Stimulated activated CD4-positive, alpha-beta T cell treated with anti-CD3 and anti-CD28 coated beads, Interleukin-4, amount 100 ng/mL, for 48 hours (primary cell): ENCODE measurements around the gene CCNE1.
"Not testable (repeated sequence)": the region's sequence is repeated elsewhere in the genome, so short reads cannot be mapped to it uniquely, and the experiment has no call there.

Source experiments
- DNase-seq, 2 donors: peaks; one replicate each; pipeline ENCODE4 v3.0.0-alpha.2; 2020; ENCODE audit warnings: low read depth in 2 of 2

The CCNE1 gene

GRCh38 chr19:29787281-29787680 lies 24.5 kb upstream of the CCNE1 start:
- no peak for DNase-seq

GRCh38 chr19:29789007-29789406 lies 22.8 kb upstream of the CCNE1 start:
- DNase-seq = no peak

GRCh38 chr19:29793116-29793727 lies 18.6 kb upstream of the CCNE1 start:
- no peak for DNase-seq

DNA sequence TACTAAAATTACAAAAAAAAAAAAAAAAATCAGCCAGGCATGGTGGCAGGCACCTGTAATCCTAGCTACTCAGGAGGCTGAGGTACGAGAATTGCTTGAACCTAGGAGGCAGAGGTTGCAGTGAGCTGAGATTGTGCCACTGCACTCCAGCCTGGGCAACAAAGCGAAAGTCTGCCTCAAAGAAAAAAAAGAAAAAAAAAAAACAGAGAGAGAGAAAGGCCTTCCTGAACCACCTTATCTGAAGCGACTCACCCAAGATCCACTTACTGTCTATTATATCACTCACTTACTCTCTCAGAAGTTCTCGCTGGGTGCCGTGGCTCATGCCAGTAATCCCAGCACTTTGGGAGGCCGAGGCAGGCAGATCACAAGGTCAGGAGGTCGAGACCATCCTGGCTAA lies 17.3 kb upstream of the CCNE1 start:
- not testable (repeated sequence) for DNase-seq

DNA sequence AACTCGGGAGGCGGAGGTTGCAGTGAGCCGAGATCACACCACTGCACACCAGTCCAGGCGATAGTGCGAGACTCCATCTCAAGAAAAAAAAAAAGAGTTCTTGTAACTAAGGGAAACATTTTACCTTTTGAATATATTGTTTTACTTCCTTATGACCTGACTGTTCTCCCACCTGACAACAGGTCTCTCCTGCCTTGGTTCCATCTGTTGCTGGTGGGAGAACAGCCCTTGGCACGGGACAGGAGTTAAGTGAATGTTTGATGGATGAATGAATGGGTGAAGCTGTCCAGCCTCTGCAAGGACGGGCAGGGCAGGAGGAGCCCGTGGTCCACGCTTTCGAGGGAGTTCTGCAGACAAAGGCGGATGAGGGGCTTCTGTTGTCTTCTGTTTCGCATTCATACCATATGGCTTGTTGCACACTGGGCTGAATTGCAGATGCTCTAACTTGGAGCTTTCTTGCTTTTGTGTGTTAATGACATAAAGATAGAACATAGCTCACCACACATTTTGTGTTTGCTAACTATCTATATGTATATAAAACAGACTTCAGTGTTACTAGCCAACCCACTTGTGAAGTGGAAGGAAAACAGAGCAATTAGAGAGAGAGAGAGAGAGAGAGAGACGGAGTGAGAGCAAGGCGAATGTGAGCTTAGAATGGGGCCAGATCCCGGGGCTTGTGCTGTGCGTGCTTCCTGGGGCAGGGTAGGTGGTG lies 16.2 kb upstream of the CCNE1 start:
- DNase-seq = no peak

- DNase-seq = no peak
These were observed 15.6 kb upstream of the CCNE1 start for GRCh38 chr19:29796173-29796573.

DNA sequence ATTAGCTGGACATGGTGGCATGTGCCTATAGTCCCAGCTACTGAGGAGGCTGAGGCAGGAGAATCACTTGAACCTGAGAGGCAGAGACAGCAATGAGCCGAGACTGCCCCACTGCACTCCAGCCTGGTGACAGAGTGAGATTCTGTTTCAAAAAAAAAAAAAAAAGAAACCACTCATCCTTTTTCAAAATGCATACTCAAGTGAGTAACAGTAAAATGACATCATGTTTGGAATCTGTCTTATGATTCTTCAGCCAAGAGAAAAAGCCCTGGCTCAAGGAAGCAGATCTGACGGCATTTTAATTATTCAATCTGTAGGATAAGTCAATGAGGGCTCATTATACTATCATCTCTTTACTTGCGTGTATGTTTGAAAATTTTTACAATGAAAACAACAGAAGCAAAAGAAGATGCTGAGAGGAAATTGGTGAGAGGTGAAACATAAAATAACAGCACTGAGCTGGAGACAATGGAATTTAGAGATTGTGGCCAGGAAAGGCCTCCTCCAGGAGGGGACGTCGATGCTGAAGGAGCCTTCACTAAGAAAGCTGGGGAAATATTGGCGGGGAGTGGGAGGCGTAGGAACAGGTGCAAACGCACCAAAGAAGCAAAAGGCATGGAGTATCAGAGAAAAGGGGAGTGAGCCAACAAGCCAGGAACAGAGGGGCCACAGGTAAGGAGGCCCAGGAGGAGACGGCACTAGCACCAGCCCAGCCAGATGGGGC lies 12.9 kb upstream of the CCNE1 start:
- DNase-seq = no peak

DNA sequence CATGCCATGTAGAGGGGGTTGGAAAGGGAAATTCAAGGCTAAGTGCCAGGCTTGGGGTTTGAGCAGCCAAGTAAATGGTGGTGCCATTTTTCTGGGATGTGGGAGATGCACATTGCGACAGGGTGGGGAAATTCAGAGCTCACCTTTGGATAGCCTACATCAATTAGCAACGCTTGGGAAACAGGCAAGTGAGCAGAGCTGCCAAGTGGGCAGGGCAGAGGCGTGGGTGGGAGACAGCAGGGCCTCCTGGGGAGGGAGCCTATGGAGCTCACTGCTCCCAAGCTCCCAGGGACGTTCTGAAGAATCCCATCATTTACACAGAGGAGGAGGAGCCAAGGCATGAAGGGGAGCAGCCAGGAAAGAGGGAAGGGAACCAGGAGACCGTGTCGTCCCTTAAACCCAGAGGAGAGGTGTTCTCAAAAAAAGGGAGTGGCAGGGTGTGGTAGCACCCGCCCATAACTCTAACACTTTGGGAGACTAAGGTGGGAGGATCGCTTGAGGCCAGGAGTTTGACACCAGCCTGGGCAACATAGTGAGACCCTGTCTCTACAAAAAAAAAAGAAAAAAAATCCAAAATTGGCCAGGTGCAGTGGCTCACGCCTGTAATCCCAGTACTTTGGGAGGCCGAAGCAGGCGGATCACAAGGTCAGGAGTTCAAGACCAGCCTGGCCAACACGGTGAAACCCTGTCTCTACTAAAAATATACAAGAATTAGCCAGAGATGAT lies 11.5 kb upstream of the CCNE1 start:
- no peak for DNase-seq

- not testable (repeated sequence) for DNase-seq
These were observed 7.8 kb upstream of the CCNE1 start for GRCh38 chr19:29803951-29804350.

DNA sequence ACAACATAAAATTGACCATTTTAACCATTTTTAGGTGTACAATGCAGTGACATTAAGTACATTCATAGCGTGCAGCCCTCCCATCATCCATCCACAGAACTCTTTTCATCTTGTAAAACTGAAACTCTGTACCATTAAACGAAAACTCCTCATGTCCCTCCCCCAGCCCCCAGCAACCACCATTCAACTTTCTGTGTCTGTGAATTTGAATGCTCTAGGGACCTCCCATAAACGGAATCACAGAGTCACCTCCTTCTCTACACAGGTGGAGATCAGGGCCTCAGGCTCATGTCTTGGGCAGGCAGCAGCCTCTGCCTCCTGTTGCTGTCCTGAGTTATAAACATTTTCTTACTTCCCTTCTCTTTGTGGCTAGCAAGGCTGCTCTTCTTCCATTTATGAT lies 7.3 kb upstream of the CCNE1 start:
- DNase-seq = peak; percentile 7 to 11

- no peak for DNase-seq
These were observed 6.5 kb upstream of the CCNE1 start for GRCh38 chr19:29805031-29805965.

GRCh38 chr19:29806098-29806866 lies 5.5 kb upstream of the CCNE1 start:
- DNase-seq = no peak

DNA sequence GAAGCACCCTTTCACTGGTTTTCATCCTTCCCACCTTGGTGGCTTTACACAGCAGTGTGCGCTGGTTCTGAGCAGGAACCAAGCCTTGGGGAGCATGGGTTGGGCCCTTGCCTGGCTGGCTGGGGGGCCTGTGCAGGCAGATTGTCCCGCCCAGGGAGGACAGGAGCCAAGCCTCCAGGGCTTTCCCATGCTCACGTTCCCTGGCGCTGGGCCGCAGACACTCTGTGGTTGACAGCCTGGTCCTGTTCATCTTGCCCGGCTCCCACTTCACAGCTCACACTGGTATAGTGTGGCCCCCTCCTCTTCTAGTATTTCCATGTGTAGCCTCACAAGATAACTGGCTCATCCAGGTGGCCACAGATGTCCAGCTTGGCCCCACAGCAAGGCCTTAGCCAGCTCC lies 4.6 kb upstream of the CCNE1 start:
- DNase-seq = no peak

GRCh38 chr19:29807870-29808405 lies 3.9 kb upstream of the CCNE1 start:
- DNase-seq = no peak

DNA sequence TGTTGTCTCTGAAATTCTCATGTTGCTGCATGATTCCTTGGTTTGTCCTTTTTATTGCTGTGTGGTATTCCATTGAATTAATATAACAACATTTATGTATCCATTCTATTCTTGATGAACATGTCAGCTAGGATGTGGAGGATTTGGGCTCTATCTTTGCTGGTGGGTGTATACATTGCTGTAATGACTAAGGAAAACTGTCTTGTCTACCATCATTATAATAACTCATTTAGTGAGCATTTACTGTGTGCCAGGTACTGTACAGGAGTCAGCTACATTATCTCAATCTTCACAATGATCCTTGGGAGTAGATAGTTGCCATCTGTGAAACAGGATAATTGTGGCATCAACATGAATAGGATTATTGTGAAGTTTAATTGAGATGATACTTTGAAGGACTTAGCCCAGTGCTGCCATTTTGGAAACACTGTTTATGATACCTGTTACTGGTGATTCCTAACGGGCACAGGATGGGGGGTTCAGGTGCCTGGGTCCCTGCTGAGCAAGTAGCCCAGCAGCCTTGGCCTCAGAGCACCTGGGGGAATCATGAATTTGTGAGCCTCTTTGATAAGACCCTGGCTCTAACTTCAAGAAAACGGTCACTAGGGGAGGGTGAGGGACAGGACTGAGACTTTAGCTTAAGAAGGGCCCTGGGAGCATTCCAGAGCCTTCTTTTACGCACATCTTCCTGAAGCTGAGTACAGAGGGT lies 1.8 kb upstream of the CCNE1 start:
- no peak for DNase-seq

GRCh38 chr19:29810504-29810871 lies 1.3 kb upstream of the CCNE1 start:
- no peak for DNase-seq

DNA sequence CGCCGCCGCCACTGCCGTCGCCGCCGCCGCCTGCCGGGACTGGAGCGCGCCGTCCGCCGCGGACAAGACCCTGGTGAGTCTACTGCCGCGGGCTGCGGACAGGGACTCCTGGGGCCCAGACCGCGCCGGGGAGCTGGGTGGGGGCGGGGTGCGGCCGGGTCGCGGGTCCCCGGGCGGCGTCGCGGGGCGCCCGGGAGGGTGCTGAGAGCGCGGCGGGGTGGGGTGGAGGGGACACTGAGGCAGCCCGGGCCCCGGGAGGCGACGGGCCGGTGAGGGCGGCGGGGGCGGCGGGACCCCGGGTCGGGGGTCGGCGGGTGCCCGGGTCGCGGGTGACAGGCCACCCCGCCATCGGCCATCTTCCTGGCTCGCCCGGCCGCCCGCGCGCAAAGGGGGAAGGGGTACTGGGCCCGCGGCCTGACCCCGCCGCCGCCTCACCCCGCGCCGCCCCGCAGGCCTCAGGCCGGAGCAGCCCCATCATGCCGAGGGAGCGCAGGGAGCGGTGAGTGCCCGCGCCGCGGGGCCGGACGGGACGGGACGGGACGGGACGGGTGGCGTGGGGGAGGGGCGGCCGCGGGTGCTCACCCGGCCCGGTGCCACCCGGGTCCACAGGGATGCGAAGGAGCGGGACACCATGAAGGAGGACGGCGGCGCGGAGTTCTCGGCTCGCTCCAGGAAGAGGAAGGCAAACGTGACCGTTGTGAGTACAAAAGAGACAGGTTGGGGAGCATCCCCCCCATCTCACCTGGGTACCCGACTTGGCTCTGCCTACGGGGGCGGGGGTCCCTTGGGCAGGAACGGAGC lies 489 bp downstream of the CCNE1 start:
- DNase-seq = peak in 1 of 2 donors; percentile 6

DNA sequence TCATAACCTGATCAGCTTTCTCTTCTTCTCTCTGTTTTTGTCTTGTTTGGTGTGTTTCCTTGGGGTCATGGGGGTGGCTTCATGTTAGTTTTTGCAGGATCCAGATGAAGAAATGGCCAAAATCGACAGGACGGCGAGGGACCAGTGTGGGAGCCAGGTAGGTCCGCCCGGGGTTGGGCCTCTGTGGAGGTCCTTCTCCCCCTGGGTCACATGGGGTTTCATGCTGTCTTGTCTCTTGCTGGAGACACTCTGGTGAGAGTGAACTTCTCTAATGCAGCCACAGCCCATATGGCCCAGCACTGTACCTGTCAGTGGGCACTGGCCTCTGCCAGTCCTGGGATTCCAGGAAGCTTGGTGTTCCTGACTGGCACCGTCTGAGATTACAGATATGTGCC lies 1.1 kb downstream of the CCNE1 start:
- DNase-seq = no peak

GRCh38 chr19:29813642-29814041 lies 1.9 kb downstream of the CCNE1 start:
- DNase-seq = no peak
